HepG2 (cell line): Measurements from ENCODE around the gene S1PR5. TPM values are rescaled to one million over a fixed set of nuclear protein-coding genes. Genes with fewer than 3 reads are reported as not detected.

Source experiments
- microRNA counts: library from miRNA; unstranded; fragments of <30 nt; microRNA quantifications from one replicate; lab custom pipeline; 2015
- microRNA-seq: library from miRNA; unstranded; fragments of <30 nt; microRNA quantifications from one replicate; pipeline ENCODE4, GENCODE V29; 2020
- polyA plus RNA-seq, 8 experiments: library from polyadenylated mRNA; depleted of rRNA in 3 of 8; stranded (reverse) in 7 of 8; unstranded in 1 of 8; fragments of >200 nt; fragmentation: Illumina TruSeq in 4 of 8; extraction: Trizol in 4 of 8; gene quantifications; 2 replicates each; pipeline versions ENCODE4 v1.2.1 to v1.2.3, GENCODE V29; 2011 to 2016; ENCODE audit warnings: low read depth in 4 of 8, missing spikeins in 1 of 8, mixed read lengths in 1 of 8; ENCODE audit not compliant: insufficient read depth in 1 of 8
- small RNA-seq, 3 experiments: library from RNA; depleted of rRNA; stranded (forward); fragments of <200 nt; gene quantifications; one replicate each; pipeline ENCODE3, GENCODE V24; 2012; ENCODE audit warnings: low read depth in 2 of 3, low replicate concordance in 1 of 3; ENCODE audit not compliant: insufficient read length in 3 of 3, insufficient read depth in 2 of 3
- total RNA-seq, 5 experiments: library from RNA; depleted of rRNA; stranded (reverse); fragments of >200 nt; fragmentation: Illumina TruSeq; extraction: Trizol; gene quantifications; 2 replicates each; pipeline ENCODE4 v1.2.3, GENCODE V29; 2016; ENCODE audit warnings: low read depth in 1 of 5

S1PR5 gene
- total and polyA plus RNA-seq, 2 of the 13 experiments (the other 11 are each of a cell fraction or from before 2014, with no cell fraction given): 0.04 TPM; not detected in 1

MicroRNA genes within 50 kb of the gene (microRNA counts, 767-probe panel; counts per million panel counts)
- microRNA hsa-miR-1238 (lab: Ali Mortazavi, UCI): not detected

Small RNAs within 50 kb of the gene (microRNA-seq; reads per million reads assigned to microRNA genes)
- gene MIR1238: not detected

Small RNAs within 50 kb of the gene (small RNA-seq; reads per million reads assigned to genes)
- gene MIR1238 (0 reads per million in 3 experiments), gene RNU7-140P (0 reads per million in 3 experiments)

Other genes with a start within 250 kb of the S1PR5 start
- 12.8 and 37.9 TPM in 2 replicates for gene ICAM1, start 246.3 kb downstream of the S1PR5 start, total RNA-seq (2016; rRNA removed; fragmentation: Illumina TruSeq; extraction: Trizol)
- 98.4 and 153 TPM in 2 replicates for gene ICAM1, start 246.3 kb downstream of the S1PR5 start, polyA plus RNA-seq (2011; rRNA removed)
- gene ICAM4, start 230.5 kb downstream of the S1PR5 start, total RNA-seq (2016; rRNA removed; fragmentation: Illumina TruSeq; extraction: Trizol): 1.5 and 2.9 TPM in 2 replicates
- 3.1 and 4.0 TPM in 2 replicates for gene ICAM4, start 230.5 kb downstream of the S1PR5 start, polyA plus RNA-seq (2011; rRNA removed)
- gene ICAM5, start 227.5 kb downstream of the S1PR5 start, total RNA-seq (2016; rRNA removed; fragmentation: Illumina TruSeq; extraction: Trizol): 0.46 TPM in 1 of 2 replicates, not detected in the other
- gene ICAM5, start 227.5 kb downstream of the S1PR5 start, polyA plus RNA-seq (2011; rRNA removed): 1.6 and 1.9 TPM in 2 replicates
- 0.56 and 2.4 TPM in 2 replicates for gene ZGLP1, start 207.6 kb downstream of the S1PR5 start, total RNA-seq (2016; rRNA removed; fragmentation: Illumina TruSeq; extraction: Trizol)
- 3.0 and 4.7 TPM in 2 replicates for gene ZGLP1, start 207.6 kb downstream of the S1PR5 start, polyA plus RNA-seq (2011; rRNA removed)
- gene FDX2, start 201.4 kb downstream of the S1PR5 start, total RNA-seq (2016; rRNA removed; fragmentation: Illumina TruSeq; extraction: Trizol): 21.0 and 22.6 TPM in 2 replicates
- 24.7 and 27.8 TPM in 2 replicates for gene FDX2, start 201.4 kb downstream of the S1PR5 start, polyA plus RNA-seq (2011; rRNA removed)
- gene RAVER1, start 183.9 kb downstream of the S1PR5 start, total RNA-seq (2016; rRNA removed; fragmentation: Illumina TruSeq; extraction: Trizol): 7.9 and 17.7 TPM in 2 replicates
- 3.6 and 4.4 TPM in 2 replicates for gene RAVER1, start 183.9 kb downstream of the S1PR5 start, polyA plus RNA-seq (2011; rRNA removed)
- 21.0 and 25.1 TPM in 2 replicates for gene ICAM3, start 177.8 kb downstream of the S1PR5 start, total RNA-seq (2016; rRNA removed; fragmentation: Illumina TruSeq; extraction: Trizol)
- 14.1 and 16.3 TPM in 2 replicates for gene ICAM3, start 177.8 kb downstream of the S1PR5 start, polyA plus RNA-seq (2011; rRNA removed)
- 39.9 and 60.1 TPM in 2 replicates for gene TYK2, start 136.9 kb downstream of the S1PR5 start, total RNA-seq (2016; rRNA removed; fragmentation: Illumina TruSeq; extraction: Trizol)
- 38.8 and 40.8 TPM in 2 replicates for gene TYK2, start 136.9 kb downstream of the S1PR5 start, polyA plus RNA-seq (2011; rRNA removed)
- 134 and 158 TPM in 2 replicates for gene CDC37, start 113.9 kb downstream of the S1PR5 start, total RNA-seq (2016; rRNA removed; fragmentation: Illumina TruSeq; extraction: Trizol)
- 177 and 191 TPM in 2 replicates for gene CDC37, start 113.9 kb downstream of the S1PR5 start, polyA plus RNA-seq (2011; rRNA removed)
- 1.1 TPM in 2 replicates for gene PDE4A, start 96.9 kb downstream of the S1PR5 start, total RNA-seq (2016; rRNA removed; fragmentation: Illumina TruSeq; extraction: Trizol)
- gene PDE4A, start 96.9 kb downstream of the S1PR5 start, polyA plus RNA-seq (2011; rRNA removed): 4.1 TPM in 2 replicates
- gene KEAP1, start 14.1 kb downstream of the S1PR5 start, total RNA-seq (2016; rRNA removed; fragmentation: Illumina TruSeq; extraction: Trizol): 72.9 and 75.5 TPM in 2 replicates
- gene KEAP1, start 14.1 kb downstream of the S1PR5 start, polyA plus RNA-seq (2011; rRNA removed): 56.7 and 72.4 TPM in 2 replicates
- 9.3 and 19.0 TPM in 2 replicates for gene ATG4D, start 26.5 kb upstream of the S1PR5 start, total RNA-seq (2016; rRNA removed; fragmentation: Illumina TruSeq; extraction: Trizol)
- 17.8 and 22.9 TPM in 2 replicates for gene ATG4D, start 26.5 kb upstream of the S1PR5 start, polyA plus RNA-seq (2011; rRNA removed)
- 10.2 and 11.7 TPM in 2 replicates for gene KRI1, start 48.6 kb upstream of the S1PR5 start, total RNA-seq (2016; rRNA removed; fragmentation: Illumina TruSeq; extraction: Trizol)
- 9.1 and 12.7 TPM in 2 replicates for gene KRI1, start 48.6 kb upstream of the S1PR5 start, polyA plus RNA-seq (2011; rRNA removed)
- 4.8 and 5.4 TPM in 2 replicates for gene CDKN2D, start 51.5 kb upstream of the S1PR5 start, total RNA-seq (2016; rRNA removed; fragmentation: Illumina TruSeq; extraction: Trizol)
- gene CDKN2D, start 51.5 kb upstream of the S1PR5 start, polyA plus RNA-seq (2011; rRNA removed): 8.0 and 8.6 TPM in 2 replicates
- 76.8 and 82.9 TPM in 2 replicates for gene AP1M2, start 69.9 kb upstream of the S1PR5 start, total RNA-seq (2016; rRNA removed; fragmentation: Illumina TruSeq; extraction: Trizol)
- 6.3 and 11.0 TPM in 2 replicates for gene AP1M2, start 69.9 kb upstream of the S1PR5 start, polyA plus RNA-seq (2011; rRNA removed)
- 2.3 and 2.4 TPM in 2 replicates for gene SLC44A2, start 108.1 kb upstream of the S1PR5 start, total RNA-seq (2016; rRNA removed; fragmentation: Illumina TruSeq; extraction: Trizol)
- 5.6 and 7.2 TPM in 2 replicates for gene SLC44A2, start 108.1 kb upstream of the S1PR5 start, polyA plus RNA-seq (2011; rRNA removed)
- 120 and 127 TPM in 2 replicates for gene ILF3, start 136.9 kb upstream of the S1PR5 start, total RNA-seq (2016; rRNA removed; fragmentation: Illumina TruSeq; extraction: Trizol)
- 173 and 195 TPM in 2 replicates for gene ILF3, start 136.9 kb upstream of the S1PR5 start, polyA plus RNA-seq (2011; rRNA removed)
- gene QTRT1, start 184.0 kb upstream of the S1PR5 start, total RNA-seq (2016; rRNA removed; fragmentation: Illumina TruSeq; extraction: Trizol): 33.0 and 38.6 TPM in 2 replicates
- 41.6 and 55.6 TPM in 2 replicates for gene QTRT1, start 184.0 kb upstream of the S1PR5 start, polyA plus RNA-seq (2011; rRNA removed)
- gene DNM2, start 200.6 kb upstream of the S1PR5 start, total RNA-seq (2016; rRNA removed; fragmentation: Illumina TruSeq; extraction: Trizol): 41.7 and 48.2 TPM in 2 replicates
- gene DNM2, start 200.6 kb upstream of the S1PR5 start, polyA plus RNA-seq (2011; rRNA removed): 59.8 and 67.0 TPM in 2 replicates